Uterus (tissue), 2 donors: ENCODE data around the gene NEB.

Experiments
- CTCF ChIP-seq, 4 experiments: fragments of 200-600 bp in 2 of 4; fragments of 450-650 bp in 2 of 4; sonication (generic) in 2 of 4; IDR thresholded peaks; one replicate each; pipeline ENCODE4 v1.5.1; 2016 to 2019; ENCODE audit warnings: antibody characterized with exemption in 4 of 4, mild to moderate bottlenecking in 2 of 4, moderate library complexity in 1 of 4
- POLR2A ChIP-seq, 2 donors: fragments of 450-650 bp; IDR thresholded peaks; one replicate each; pipeline ENCODE4 v1.6.1; 2016; ENCODE audit warnings: antibody characterized with exemption in 2 of 2, mild to moderate bottlenecking in 1 of 2, moderate library complexity in 1 of 2

DNA sequence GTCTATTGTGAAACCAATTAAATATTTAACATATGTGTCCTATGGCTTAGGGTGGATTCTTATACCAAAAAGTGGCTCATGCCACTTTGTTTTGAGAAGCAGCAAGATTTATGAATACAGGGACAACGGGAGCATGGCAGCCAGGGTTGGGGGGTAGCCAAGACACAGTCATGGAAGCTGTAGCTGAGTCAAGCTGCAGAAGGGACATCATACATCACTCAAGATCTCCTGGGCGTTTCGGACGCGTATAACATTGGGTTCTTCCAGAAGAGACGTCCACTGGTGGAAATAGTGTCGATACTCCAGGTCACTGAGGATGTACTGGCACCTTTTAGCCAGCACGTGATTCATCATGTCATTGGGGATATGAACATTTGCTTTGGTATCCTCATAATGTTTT lies 171.9 kb downstream of the NEB start:
- TF ChIP-seq POLR2A (IDR thresholded peaks at IDR 0.05) = no peak
- TF ChIP-seq CTCF (IDR thresholded peaks at IDR 0.05) = no peak
